MV-4-11 (cell line): ENCODE measurements around the gene SLC16A10.
A peak's percentile ranks its signal among the peaks of the same experiment; 100 is the strongest.
"Not testable (repeated sequence)": the region's sequence is repeated elsewhere in the genome, so short reads cannot be mapped to it uniquely, and the experiment has no call there.

Experiments
- DNase-seq: peaks from one replicate; lab custom pipeline; 2025; lab: John Stamatoyannopoulos, UW

SLC16A10 gene

DNA sequence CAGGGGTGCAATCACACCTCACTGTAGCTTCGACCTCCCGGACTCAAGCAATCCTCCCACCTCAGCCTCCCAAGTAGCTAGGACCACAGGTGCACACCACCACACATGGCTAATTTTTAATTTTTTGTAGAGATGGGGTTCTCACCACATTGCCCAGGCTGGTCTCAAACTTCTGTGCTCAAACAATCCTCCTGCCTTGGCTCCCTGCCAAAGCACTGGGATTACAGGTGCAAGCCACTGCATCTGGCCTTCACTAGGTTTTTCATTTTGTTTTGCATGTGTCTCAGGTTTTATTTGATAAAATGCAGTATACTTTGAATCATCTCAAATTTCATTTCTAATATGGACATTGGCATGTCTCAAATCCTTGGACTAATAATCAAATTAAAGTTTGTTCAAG, 98.7 kb downstream of the SLC16A10 start:
- no peak for DNase-seq

DNA sequence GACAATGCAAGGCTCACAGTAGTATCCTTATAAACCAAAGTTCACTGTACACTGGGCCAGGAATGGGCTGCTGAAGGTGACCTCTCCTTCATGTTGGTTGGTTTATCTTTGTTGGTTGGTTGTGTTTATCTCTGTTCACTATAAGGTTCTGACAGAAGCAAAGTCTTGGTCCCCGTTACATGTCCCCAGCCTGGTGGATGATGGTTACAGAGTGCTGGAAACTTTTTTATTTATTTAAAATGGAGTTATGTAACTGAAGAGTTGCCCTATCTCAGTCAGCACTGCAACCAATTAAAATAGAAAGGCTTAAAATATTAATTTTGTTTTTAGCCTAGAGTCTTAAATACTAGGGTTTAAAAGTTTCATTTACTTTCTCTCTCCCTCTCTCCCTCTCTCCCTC, 100.6 kb downstream of the SLC16A10 start:
- no peak for DNase-seq

DNA sequence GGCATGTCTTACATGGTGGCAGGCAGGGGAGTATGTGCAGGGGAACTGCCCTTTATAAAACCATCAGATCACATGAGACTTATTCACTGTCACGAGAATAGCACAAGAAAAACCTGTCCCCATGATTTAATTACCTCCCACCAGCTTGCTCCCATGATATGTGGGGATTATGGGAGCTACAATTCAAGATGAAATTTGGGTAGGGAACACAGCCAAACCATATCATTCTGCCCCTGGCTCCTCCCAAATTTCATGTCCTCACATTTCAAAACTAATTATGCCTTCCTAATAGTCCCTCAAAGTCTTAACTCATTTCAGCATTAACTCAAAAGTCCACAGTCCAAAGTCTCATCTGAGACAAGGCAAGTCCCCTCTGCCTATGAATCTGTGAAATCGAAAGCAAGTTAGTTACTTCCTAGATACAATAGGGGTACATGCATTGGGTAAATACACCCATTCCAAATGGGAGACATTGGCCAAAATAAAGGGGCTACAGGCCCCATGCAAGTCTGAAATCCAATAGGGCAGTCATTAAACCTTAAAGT, 102.4 kb downstream of the SLC16A10 start:
- DNase-seq = not testable (repeated sequence)

DNA sequence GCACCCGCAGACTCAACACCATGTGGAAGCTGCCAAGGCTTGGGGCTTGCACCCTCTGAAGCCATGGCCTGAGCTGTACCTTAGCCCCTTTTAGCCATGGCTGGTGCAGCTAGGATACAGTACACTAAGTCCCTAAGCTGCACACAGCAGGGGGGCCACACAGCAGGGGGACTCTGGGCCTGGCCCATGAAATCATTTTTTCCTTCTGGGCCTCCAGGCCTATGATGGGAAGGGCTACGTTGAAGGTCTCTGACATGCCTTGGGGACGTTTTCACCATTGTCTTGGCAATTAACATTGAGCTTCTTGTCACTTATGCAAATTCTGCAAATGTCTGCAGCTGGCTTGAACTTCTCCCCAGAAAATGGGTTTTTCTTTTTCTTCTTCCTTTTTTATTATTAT, 103.3 kb downstream of the SLC16A10 start:
- DNase-seq = no peak

DNA sequence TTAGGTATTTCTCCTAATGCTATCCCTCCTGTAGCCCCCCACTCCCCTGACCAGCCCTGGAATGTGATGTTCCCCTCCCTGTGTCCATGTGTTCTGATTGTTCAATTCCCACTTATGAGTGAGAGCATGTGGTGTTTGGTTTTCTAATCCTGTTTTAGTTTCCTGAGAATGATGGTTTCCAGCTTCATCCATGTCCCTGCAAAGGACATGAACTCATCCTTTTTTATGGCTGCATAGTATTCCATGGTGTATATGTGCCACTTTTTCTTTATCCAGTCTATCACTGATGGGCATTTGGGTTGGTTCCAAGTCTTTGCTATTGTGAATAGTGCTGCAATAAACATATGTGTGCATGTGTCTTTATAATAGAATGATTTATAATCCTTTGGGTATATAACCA, 103.8 kb downstream of the SLC16A10 start:
- DNase-seq = not testable (repeated sequence)

DNA sequence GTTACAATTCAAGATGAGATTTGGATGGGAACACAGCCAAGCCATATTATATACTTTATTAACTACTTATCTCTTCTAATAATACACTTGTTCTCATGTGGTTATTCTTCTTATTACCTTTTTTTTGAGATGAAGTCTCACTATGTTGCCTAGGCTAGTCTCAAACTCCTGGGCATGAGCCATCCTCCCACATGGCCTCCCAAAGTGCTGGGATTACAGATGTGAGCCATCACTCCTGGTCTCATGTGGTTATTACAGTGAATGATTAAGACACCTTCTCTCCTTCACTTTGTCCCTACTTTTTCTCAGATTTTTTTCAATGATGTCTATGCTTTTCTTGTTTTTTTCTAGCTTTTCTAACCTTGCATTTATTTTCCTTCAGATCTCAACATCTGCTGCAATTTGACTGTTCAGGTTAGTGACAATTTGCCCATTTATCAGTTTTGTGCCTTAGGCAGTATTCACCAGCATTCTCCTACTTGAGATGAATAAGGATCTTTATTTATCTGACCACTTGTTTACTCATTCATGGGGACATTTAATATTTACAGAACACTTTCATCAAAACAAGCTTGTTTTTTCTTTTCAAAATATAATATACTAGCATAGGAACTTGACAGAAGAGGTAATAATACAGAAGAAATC, 105.7 kb downstream of the SLC16A10 start:
- DNase-seq = no peak

DNA sequence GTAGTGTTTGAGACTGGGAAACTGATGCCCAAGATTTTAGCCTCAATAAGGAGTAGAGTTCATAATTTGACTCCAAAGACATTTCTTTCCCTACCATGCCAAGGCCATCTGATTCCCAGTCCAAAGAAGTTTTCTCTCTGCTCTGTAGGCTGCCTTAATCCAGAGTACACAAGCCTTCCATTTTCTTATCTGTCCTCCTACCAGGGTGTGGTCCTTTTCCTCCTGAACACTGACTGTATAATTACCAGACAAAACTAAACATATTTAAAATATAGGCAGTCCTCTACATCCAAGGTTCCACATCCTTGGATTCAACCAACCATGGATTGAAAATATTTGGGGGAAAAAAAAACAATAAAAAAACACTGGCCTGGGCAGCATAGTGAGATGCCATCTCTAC, 108.4 kb downstream of the SLC16A10 start:
- no peak for DNase-seq

DNA sequence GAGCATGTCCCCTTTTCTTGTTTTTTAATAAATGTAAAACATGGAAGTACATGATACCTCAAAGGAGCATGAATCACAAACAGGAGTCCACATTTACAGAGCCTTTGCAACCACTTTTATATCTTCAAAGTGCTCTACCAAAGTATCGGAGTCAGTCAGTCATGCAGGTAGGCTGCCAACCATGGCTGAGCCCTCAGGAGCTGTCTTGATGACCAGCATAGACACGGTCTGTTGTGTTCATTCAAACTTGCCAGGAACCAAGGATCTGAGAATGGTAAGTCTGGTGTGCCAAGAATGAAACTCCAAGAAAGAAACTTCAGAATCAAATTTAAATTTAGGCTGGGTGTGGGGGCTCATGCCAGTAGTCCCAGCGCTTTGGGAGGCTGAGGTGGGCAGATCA, 111.5 kb downstream of the SLC16A10 start:
- no peak for DNase-seq

DNA sequence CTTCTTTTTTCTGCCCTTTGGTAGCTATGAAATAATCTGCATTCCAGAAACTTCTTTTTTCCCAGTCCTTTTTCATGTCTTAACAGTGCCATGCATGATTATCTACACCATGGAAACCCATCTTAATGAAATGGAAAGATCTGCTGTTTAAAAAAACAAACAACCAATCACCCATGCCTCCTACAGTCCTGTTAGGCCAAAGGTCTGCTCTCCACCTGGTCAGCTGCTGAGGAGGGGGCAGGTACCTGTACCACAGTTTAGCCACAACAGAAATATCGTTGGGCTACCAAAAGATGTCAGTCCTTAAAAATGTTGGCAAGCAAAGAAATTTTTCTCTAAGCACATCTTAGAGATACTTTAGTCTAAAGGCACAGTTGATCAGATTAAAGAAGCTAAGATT, 112.6 kb downstream of the SLC16A10 start:
- no peak for DNase-seq

DNA sequence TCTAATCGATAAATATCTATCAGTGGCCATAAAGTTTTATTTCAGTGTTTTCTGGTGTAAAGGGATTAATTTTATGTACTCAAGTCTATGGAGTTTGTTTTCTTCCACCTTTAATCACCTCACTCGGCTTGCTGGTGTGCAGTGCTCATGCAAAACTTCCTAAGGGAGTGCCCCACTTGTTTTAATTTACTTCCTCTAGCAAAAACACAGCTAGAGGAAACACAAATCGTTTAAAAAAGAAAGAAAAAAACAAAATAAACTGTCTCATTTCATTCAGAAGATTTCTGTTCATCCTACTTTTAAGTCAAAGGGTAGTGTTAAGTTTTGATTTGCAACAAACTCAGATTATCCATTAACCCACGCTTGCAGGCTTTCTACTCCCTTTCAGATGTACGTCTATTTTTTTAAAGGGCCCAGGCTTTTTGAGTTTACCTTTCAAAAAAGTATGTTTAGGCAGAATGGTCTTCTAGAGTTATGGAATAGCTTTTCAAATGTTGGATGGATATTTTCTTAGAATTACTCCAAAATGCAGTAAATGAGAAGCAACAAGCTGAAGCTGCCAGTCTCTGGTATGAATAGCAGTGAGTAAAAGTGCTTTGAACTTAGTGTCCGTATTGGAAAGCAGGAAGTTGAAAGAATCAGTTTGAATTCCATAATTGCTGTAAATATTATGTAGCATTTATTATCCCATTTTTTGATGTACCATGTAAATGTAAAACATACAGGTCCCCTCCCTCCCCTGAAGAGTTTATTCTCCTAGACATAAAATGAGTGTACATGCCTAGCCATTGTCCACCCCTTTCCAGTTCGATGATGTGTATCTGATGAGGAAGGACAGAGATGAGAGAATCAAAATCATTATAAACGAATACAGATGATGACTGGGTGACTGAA, 113.3 kb downstream of the SLC16A10 start:
- no peak for DNase-seq

DNA sequence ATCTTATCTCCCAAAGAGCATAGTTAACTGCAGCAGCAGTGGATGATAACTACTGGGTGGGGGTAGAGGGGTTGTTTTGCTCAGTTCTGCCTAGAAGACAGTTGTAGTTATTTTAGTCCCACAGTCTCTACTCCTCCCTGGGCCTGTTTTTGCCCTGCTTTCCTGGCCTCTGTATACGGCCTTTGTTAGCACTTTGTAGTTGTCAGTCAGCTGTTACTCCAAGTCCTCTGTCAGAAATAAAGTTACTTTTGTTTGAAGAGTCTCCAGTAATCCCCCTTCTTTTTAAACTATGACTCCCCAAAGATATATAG, 113.9 kb downstream of the SLC16A10 start:
- no peak for DNase-seq

DNA sequence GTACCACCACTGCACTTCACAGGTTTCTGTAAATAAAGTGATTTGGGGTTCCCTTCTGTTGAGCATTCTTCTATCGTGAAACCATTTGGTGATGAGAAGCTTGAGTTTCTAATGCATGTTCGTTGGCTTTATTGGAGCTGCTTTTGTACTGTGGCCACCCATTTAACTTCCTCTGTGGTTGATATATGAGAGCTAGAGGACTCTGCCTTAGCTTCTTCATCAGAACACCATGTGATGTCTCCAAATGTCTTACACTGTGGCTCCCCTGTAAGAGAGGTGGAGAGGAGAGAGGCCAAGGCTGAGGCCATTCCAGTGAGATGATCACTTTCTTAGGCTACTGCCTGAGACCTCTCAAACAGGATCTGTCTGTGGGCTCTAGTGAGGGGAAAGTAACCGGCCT, 114.5 kb downstream of the SLC16A10 start:
- DNase-seq = peak; percentile 28

DNA sequence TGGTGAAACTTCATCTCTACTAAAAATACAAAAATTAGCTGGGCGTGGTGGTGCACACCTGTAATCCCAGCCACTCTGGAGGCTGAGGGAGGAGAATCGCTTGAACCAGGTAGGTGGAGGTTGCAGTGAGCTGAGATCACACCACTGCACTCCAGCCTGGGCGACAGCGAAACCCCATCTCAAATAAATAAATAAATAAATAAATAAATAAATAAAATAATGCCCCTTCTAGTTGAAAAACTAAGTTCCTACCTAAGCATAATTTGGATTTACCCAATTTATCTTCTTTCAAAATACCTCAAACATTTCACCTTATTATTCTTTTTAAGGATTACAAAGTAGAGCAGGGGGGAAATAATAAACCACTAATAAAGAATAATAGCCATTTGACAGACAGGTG, 116.2 kb downstream of the SLC16A10 start:
- DNase-seq = not testable (repeated sequence)

DNA sequence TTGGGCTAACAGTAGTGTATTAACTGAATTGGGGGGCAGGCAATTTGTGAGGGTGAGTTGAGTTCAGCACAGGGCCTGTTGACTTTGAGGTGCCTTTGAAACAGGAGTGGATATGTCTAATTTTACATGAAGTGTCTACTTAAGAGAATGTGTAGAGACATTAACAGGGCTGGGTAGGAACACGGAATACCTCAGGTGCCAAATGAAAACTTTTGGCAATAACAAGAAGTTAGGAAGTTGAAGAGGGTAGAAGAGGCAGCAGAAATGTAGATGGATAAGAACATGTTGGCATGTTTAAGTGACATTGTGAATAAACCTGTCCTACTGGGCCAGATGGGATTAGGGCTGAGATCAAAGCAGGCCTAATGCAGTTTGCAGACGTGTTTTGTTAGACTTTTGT, 117.0 kb downstream of the SLC16A10 start:
- DNase-seq = no peak

DNA sequence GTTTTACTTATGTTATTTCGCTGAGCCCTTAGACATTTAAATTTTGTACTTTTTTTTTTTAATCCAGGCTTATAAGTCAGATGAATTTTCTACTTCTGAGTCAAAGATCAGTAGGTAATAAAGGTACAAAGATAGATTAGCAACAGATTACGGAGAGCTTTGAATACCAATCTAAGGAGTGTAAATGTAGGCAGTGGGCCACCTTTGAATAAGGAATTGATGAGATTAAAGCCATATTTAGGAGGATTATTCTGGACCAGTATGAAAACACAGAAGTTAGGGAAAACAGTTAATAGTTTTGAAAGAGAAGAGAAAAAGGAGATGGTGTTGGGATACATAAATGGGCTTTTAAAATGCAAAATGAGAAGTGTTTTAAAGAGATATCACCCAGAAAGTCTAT, 117.6 kb downstream of the SLC16A10 start:
- no peak for DNase-seq

DNA sequence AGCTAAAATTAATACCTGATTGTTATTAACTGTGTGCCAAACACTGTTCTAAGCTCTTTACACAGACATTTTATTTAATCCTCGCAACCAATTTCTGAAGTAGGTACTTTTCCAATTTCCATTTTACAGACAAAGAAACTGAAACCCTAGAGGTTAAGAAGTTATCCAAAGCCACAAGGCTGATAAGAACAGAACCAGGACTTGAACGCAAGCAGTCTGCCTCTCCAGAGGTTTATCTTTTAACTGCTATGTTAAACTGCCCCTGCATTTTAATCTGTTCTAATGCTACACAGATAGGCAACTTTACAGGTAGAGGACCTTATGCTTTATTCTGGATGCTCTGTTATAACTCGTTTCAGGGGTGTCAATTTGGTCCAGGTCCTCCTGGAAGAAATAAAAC, 118.2 kb downstream of the SLC16A10 start:
- no peak for DNase-seq

DNA sequence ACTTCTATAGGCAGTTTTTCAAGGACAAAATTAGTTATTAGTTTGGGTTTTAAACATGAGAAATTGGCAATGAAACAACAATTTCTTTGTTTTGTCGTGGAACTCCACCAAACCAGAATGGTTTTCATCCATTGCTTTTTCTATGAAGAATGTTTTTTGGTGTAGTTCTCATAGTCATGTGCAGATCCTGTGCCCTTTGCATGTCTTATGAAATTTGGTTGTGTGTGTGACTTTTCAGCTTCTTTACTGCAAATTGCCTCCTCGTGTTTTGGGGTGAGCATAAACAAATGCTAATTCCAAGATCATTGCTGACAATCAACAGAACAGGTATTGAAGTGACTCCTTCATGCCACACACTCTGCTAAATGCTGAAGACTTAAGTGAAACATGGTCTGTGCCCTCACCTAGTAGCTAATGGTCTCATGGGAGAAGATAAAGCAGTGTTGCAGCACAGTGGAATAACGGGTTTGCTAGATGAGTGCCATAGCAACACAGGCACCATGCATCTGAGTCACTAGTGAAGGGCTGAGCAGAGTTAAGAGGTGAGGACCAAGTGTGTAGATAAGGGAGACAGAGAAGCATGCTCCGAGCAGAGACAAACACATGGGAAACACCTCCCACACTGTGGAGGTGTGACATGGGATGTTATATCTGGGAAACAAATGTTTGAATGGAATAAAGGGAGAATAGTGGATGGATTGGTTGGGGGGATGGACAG, 120.0 kb downstream of the SLC16A10 start:
- DNase-seq = no peak

DNA sequence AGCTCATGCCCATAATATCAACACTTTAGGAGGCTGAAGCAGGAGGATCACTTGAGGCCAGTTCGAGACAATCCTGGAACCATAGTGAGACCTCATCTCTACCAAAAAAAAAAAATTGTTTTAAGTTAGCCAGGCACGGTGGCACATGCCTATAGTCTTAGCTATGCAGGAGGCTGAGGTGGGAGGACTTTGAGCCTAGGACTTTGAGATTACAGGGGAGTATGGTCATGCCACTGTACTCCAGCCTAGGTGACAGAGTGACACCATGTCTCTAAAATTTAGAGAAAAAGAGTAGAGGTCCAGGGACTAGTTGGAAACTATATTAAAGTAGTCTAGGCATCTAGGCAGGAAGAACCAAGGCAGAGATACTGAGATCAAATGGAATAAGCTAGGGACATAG, 121.6 kb downstream of the SLC16A10 start:
- DNase-seq = no peak

DNA sequence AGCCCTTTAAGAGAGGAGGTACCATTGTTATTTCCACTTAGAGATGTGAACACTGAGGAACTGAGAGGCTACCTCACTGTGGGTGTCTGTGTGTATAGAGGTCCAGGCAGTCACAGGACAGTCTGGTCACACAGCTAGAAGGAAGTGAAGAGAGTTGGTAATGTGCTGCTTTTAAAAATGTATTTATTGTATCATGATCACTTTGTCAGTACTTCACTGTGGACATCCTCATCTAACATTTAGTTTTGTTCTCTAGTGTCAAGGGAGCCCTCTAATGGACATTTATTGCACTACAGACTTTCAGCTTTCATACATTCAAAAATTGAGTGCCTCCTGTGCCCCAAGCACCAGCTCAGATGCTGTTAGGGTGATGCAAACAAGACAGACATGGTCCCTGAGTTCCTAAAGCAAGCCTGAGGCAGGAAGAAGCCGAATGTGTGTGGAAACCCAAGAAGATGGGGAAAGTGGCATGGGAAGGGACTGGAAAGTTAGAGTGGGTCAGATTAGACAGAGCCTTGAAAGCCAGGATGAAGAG, 123.0 kb downstream of the SLC16A10 start:
- DNase-seq = peak; percentile 59

DNA sequence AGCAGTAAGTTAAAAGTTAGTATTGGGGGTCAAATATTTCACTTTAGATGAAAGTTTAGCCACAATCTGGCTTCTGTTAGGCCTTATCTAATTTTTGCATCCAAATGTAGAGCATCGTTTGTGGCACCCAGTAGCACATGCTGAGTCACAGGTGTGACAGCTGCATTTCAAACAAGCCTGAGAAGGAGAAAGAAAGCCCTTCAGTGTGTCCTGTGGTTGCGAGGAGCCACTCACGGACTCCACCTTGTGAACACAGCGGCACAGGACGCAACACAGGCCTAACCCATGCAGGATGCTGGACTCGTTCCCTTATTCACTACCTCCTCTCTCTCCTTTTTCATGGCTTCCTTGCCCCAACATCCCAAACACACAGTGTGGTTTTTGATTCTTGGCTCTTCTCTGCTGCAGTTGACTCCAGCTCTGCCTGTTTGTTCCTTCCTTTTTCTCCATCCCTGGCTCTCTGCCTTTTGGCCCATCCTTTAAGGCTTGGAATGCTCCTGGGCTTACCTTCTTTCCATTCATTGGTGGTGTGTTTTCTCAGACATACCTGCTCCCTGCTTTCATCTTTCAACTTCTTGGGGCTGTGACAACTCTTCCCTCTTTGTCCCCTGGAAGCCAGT, 124.2 kb downstream of the SLC16A10 start:
- DNase-seq = no peak

DNA sequence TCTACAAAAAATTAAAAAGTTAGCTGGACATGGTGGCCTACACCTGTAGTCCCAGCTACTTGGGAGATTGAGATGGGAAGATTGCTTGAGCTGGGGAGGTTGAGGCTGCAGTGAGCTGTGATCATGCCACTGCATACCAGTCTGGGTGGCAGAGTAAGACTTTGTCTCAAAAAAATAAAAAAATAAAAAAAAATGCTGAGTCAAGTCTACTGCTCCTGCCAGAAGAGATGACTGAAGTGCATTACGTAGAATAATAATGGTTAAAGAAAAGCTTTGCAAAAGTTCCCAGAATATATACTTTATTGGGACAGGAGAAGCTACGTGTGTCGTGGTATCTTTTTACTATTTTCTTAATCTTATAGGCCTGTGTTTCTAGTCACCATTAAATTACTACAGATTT, 125.3 kb downstream of the SLC16A10 start:
- no peak for DNase-seq

DNA sequence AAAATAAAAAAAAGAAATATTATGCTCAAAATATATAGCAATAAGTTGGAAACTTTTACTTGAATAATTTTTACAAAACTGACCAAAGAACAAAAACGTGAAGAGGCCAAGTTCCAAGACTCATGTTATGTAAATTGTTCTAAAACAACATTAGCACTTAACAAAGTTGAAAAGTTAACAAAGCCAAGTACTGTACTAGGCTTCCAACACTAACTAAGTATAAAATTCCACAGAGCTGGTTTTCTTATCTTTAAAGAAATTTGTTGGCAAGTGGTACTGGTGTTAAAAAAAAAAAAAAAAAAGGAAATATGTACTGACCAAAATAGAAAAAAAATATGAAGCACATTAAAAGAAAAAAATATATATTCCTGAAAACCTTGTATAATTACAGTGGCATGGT, 127.8 kb downstream of the SLC16A10 start:
- DNase-seq = no peak
